HG02759 (cell line): ENCODE results near the gene ARAP1.
"Not testable (repeated sequence)": the region's sequence is repeated elsewhere in the genome, so short reads cannot be mapped to it uniquely, and the experiment has no call there.

Source experiments
- ATAC-seq: cut with Tn5 transposase; IDR thresholded peaks from one replicate; pipeline ENCODE4 v1.9.1; 2021; ENCODE audit warnings: mild to moderate bottlenecking, moderate library complexity; ENCODE audit not compliant: unreplicated experiment

ARAP1 gene

DNA sequence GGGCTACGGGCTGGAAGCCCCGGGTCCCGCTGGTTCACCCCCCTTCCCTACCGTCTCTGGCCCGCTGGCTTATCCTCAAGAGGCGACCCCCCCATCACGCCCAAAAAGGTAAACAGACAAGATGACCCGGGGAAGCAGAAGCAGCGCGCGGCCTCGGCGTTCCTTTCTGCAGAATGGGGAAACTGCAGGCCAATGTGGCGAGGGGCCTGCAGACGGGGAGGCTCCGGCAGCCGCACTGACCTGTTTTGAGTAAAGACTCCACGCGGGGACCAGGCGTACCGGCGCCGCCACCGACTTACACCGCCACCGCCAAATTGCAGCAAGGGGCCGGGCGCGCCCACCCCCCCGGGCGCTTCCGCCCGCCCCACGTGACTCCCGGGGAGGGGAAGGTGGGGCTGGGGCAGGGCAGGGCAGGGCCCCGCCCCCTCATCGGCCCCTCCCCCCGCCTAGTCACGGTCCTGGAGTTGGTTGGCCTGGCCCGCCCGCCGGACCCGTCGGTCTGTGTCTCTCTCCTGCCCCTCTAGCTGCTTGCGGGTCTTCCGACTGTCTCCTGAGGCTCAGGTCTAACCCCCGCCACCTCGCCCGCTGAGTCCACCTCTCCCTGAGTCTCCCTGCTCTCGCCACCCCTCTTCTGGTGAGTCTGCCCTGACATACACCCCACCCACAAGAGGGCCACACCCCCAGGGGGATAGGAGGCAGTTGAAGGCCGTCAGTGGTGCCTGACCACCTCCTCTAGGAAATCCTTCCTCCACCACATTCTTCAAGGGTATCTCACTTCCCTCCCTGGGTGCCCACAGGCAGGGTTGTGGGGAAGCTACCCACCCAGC lies at the start of gene ARAP1:
Gene ARAP1, minus strand, starts transcription at position 321 of the 827 bp plus-strand sequence. CDS start 25,280 bp downstream, outside the sequence.
- peak; percentile 69 for ATAC-seq

DNA sequence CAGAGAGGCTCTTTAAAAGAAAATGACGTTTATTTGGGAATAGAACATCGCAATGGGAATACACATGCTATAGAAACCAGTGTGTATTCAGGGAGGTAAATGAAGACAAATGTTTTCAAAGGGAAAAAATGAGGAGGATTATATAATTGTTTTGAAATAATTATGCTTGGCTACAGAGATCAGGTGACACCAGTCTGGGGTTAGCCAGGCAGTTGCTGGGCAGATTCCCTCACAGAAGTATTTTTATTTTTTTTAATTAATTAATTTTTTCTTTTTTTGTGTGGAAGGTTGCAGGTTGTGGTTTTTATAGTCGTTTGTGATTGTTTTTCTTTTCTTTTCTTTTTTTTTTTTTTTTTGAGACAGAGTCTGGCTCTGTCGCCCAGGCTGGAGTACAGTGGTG lies 47.2 kb upstream of the ARAP1 start:
- ATAC-seq, result no peak

DNA sequence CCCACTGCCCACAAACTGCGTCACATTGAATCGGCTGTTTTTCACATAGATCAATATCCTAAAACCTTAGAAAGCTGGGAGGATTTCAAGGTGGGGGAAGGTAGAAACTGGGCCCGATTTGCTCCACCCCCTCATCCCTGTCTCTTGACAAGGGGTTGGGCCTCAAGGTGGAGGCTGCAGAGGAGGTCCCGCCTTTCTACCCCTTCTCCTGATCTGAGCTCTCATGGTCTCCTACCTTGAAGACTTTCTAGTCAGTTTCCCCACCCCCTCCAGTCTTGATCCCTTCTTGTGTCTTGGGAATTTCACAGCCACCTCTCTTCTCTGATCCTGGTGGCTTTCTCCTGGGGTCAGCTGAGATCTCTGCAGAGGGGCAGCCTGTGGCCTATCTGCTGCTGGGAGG lies 46.2 kb upstream of the ARAP1 start:
- ATAC-seq, result no peak

DNA sequence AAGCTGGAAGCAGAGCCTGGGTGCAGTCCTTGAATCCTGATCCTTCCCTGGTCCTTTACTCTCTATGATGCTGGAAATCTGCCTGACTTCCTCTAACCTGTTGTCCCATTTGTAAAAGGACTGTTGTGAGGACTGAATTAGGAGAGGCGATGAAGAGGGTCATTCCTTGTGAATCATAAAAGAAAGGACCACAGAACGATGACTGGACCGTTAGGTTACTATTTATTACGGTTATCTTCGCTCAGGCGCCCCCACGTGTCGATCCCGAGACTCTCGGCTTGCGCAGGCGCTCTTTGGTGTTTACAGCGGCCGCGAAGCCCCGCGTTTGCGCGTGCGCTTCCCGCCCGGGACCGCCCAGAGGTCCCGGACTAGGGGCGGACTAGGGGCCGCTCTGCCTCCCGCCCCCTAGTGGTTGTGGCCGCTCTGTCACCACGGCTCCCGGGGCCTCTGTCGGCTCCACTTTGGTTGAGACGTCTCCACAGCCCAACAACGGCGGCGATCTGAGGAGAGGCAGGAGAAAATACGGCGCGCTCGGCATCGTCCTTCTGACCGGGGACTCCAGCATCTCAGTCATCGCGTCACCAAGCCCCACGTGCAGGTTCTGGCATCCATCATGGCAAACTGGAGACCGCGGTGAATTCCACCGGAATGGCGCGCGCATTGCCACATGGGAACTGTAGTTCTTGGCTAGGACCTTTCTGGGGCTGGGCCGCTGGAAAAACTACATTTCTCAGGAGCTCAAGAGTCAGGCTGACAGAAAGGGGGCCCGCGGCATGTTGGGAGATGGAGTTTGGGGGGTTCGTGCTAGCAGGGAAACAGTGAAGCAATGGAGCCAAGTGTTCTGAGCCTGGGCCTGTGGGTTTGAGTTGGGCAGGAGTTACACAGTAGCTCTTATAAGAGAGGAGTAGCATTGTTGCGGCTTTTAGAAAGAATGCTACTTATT lies 41.5 kb upstream of the ARAP1 start, which contains the start of gene STARD10:
Gene STARD10, minus strand, starts transcription at position 623 of the 943 bp plus-strand sequence. CDS start 12,866 bp downstream, outside the sequence.
- ATAC-seq, result peak; percentile 90

DNA sequence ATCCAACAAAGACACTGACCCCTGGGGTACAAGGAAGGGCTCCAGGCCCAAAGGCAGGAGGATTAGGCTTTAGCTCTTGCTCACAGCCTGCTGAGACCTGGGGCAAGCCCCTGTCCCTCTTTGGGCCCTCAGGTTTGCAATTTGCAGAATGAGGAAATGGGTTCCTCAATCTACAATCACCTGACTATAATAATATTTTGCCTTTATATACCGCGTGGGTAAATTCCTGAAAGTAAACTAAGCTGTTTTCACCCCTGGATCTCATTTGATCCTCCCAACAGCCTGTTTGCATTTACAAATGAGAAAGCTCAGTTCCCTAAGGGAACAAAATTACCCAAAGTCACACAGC lies 40.8 kb upstream of the ARAP1 start:
- no peak for ATAC-seq

DNA sequence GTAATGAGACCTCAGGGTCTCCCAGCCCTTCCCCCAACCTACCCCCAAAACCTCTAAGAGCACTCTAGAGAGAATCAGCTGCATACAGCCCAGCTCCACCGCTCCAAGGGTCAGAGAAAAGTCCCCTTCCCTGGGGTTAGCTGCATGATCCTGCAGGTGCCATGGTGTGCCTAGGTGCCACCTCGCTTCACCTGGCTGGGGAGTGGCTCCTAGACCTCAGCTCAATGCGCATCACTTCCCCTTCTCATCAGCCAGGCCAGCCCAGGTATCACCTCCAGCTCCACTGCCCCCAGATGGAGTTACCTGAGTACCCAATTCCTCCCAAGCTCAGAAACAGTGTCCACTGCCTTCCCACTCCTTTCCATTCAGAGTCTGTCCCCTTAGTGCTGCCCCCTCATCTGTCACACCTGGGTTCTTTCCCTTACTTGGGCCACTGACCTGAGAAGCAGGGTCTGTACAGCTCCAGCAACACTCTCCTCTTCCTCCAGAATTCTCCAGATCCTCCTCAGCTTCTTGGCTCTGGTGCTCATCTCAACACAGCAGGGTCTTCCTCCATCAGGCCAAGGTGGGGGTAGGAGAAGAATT lies 40.3 kb upstream of the ARAP1 start:
- ATAC-seq, result no peak

DNA sequence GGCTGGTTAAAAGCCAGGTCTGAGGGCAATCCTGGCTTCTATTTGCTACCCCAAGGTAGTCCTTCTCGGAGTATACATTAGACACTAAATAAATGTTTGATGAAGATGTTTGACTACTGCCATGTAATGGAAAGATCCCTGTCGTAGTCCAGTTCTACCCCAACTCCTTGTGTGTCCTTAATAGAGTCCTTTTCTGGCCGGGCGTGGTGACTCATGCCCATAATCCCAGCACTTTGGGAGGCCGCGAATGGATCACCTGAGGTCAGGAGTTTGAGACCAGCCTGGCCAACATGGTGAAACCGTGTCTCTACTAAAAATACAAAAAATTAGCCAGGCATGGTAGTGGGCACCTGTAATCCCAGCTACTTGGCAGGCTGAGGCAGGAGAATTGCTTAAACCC lies 39.0 kb upstream of the ARAP1 start:
- ATAC-seq, result not testable (repeated sequence)

DNA sequence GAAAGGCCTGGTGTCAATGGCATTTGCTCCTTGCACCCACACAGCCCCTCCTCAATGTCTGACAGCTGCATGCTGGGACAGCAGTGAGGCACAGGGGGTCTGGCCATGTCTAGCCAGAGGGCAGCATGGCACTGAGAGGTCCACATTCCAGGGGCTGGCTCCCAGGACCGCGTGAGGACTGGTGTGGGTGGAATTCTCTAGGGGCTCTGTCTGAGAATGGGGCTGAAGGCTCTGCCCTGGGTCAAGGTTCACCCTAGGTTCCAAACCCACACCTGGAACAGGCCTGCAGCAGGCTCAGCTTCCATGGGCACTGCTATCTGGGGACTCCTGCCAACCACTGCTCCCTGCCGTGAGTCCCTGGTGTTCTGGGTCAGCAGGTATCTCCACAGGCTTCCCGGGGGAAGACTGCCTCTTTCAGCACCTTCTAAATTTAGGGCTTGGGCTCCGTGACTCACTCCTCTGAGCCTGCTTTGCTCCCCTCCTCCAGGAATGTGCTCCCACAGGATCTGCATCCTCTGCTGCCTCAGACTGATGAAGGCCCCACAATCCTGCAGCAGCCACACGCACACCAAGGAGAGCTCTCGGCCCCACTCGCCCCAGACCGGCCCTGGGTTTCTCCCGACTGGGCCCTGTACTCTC lies 37.4 kb upstream of the ARAP1 start:
- ATAC-seq, result no peak

DNA sequence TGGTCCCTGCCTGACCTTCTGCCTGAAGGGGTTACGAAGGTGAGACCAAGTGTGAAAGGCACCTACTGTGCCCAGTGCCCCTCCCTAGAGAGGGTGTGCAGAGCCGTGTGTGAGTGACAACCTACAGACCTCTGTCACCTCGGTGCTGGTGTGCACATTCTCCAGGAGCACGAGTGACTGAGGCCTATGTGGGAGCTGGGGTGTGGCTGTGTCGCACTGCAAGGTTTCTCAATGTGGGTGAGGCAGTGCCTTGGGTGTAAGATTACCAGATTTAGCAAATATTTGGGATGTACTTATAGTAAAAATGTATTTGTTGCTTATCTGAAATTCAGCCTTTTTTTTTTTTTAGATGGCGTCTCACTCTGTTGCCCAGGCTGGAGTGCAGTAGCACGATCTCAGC lies 36.0 kb upstream of the ARAP1 start:
- ATAC-seq, result no peak

DNA sequence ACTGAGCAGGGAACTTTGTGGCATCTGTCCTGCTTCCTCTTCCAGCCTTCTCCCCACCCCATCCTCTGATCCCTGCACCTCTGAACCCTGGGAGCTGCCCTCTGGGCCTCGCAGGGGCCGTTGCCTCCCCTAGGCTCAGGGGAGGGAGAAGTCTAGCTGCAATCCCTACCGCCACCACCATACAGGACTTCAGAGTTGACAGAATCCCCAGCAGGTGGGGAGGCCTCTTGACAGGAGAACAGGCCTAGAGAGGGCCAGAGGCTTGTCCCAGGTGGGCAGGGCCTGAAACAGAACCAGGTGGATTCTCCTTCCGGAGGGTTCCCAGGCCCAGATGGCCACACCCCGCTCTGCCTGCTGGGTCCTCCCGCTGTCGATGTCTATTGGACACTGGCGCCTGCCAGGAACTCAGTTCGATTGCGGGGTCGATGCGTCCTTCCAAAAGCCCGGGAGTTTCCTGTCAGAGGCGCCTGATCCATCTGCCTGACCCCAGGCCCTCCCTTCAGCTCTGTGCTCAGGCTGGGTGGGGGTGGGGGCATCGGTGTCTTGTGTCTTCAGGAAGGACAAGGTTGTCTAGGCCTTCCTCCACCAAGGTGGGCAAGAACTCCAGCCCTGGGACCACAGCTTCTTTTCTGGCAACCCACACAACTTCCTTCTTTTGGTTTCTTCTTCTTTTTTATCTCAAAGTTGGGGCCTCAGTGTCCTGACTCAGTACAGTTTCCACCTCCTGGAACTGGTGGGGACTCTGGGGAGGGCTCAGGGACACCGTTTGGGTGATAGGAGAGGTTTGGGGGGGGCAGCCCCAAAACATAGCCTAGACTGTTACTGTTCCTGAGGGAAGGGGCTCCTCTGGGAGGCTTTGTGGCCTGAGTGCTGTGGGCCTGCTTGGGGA lies 35.3 kb upstream of the ARAP1 start:
- ATAC-seq, result no peak

DNA sequence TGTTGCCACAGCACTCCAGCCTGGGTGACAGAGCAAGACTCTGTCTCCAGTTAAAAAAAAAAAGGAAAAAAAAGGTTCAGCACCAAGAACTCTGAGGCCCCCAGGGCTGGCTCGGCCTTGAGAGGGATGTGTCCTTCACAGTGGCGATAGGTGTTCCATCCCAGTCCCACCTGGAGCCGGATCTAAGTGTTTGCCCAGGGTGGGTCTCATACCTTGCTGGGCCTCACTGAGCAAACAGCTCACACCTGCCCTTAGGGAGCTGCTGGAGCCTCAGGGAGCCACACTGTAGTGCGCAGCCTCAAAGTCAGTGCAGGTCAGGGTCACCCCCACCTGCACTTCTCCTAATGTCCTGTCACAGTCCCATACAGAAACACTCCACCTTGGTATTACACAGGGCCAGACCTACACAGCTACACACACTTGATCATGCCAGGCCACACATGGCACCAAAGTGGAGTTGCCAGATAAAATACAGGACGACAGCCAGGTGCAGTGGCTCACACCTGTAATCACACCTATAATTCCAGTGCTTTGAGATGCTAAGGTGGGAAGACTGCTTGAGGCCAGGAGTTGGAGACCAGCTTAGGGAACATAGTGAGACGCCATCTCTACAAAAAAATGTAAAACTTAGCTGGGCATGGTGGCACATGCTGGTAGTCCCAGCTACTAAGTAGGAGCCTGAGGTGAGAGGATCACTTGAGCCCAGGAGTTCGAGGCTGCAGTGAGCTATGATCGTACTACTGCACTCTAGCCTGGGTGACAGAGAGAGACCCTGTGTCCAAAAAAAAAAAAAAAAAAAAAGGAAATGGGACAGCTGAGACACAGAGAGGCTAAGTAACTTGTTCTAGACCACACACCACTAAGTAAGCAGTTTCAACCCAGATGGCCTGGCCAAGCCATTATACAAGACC lies 34.4 kb upstream of the ARAP1 start:
- no peak for ATAC-seq

DNA sequence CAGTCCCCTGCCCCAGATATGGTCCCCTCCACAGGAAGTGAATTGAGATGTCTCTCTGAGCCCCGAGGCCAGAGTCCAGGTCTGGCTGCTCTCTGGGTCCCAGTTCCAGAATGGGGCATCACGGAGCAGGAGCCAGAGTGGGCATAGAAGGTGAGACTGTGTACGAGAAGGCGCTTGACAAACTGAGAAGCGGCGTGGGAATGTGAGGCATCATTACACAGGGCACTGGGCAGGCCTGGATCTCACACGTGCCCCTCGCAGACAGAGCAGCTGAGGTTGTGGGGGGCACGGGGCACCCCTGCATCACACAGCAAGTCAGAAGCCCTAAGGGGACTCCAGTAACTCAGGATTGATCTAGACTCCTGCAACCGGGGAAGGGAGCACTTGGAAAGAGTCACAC lies 32.5 kb upstream of the ARAP1 start:
- no peak for ATAC-seq

DNA sequence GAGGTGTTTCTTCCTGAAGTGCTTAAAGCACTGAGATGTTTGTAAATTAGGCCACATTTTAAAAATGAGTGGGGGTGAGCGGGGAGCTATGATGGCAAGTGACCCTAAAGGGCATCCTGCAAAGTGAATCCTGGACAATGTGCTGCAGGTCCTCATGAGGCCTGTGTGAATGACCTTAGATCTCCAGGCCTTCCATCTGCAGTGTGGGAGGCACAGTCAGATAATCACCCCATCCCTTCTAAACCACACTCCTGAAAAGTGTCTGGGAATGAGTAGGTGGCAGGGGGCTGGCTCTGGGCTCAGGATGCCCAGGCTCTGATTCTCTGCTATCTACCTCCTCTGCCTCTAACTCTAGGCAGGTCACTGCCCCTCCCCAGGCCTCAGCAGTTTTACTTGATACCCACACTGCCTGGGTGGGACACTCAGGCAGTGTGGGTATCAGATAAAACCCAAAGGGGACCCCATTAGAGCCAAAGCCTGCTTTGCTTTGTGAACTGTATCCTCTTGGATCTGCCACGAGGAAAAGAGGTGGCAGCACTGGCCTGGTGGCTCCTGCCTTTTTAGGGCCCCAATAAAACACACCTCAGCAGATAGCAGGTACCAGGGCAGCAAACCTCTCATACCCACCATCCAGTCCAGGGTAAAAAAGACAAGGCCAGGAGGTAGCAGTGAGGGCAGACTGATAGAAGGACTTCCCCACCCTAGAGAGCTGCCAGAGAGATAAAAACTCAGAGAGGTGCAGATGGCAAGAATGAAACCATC lies 31.1 kb upstream of the ARAP1 start:
- ATAC-seq, result no peak

DNA sequence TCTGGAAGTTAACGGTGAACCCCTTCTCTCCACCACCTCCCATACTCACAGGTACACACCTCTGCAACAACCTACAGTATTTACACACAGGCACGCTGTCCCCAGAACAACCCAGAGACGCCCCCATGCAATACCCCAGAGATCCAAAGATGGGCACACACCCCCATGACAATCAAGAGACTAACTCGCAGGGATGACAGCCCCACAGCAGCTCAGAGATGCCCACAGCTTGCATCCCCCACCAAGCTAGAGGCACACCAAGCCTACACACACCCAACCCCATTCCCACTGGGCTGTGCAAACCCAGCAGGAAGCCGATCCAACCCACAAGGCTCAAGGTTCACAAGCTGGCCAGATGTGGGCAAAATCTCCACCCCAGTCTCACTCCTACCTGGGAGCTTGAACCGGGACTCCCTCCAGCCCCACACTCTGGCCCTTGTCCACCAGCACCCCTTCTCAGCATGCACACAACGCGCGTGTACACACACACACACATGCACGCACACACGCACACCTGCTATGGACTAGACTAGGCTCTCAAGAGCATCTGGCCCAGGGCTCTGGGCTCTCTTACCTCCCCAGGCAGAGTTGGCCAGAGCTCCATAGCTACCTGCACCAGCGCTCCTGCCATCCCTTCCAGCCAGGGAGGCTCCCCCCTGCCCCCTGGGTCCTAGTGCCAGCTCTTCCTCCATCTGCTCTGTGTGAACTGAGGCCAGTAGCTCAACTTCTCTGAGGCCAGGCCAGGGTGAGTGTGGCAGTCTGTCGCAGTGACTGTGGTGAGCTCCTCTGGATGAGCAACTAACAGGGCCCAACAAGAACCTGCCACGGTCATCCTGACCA lies 30.1 kb upstream of the ARAP1 start:
- ATAC-seq, result no peak

DNA sequence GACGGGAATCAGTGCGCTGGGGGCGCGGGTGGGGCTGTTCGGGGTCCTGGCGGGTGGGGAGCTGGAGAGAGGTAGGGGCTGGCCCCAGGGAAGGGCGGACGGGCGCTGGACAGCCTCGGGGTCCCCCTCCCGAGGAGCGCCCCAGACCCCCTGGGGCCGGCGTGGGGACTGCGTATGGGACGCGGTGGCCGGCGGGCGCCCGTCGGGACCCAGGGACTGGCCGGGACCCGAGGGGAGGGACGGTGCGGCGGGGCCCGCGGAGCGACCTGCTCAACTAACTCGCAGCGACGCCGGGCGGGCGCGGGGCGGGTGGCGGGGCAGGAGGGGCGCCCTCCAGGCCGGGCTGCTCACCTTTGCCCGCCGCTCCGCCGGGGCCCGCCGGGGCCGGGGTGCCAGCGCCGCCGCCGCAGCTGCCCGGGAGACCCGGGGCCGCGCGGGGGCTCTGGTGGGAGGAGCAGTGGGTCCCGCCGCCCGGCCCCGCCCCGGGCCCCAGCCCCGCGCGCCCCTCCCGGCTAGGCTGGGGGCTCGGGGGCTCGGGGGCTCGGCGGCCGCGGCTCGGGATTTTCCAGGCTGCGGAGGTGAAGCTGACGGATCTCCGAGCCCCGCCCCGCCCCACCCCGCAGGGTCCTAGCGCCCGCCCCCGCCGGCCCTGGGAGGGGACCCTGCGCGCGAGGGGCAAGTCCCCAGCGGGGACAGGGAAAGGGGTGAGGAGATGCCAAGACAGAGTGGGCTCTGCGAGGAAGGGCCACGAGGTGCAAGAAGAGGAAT lies 29.3 kb upstream of the ARAP1 start:
- ATAC-seq, result peak; percentile 64

DNA sequence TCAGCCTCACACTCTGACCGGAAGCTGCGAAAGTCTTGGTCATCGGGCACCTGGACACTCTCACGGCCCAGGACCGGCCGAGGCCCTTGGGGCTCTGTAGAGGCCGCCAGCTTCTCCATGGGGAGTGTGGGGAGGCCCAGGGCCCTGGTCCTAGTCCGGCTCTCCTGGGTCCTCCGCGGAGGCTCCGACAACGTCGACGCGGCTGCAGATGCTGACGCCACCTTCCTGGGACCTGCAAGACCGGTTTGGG lies 28.8 kb upstream of the ARAP1 start:
- ATAC-seq, result no peak
